Sigmoid colon (tissue), 3 donors: Measurements from ENCODE around the gene CTCF.

Source experiments
- CTCF ChIP-seq, 4 experiments: fragments of 450-650 bp in 3 of 4; fragments of 200-600 bp in 1 of 4; IDR thresholded peaks; one replicate each; pipeline ENCODE4 v1.5.1; 2016 to 2019; ENCODE audit warnings: antibody characterized with exemption in 4 of 4, mild to moderate bottlenecking in 3 of 4, moderate library complexity in 2 of 4
- POLR2A ChIP-seq, 2 donors: fragments of 450-650 bp; IDR thresholded peaks; one replicate each; pipeline ENCODE4 v1.6.1; 2016; ENCODE audit warnings: antibody characterized with exemption in 2 of 2, mild to moderate bottlenecking in 2 of 2, moderate library complexity in 2 of 2

- no peak for TF ChIP-seq CTCF (IDR thresholded peaks at IDR 0.05)
- no peak for TF ChIP-seq POLR2A (IDR thresholded peaks at IDR 0.05)
These were observed 34.0 kb upstream of the CTCF start, which contains the start of gene RIPOR1 for GRCh38 chr16:67528222-67528869.
